Head of caudate nucleus (tissue), 42 donors: ENCODE measurements around the gene PSMB5.

Source experiments
- DNase-seq, 42 donors: peaks; one replicate each; pipeline versions ENCODE4 v3.0.0 to v3.0.0-alpha.2; 2020 to 2021; ENCODE audit warnings: mixed read lengths in 7 of 42
- intact Hi-C: fragments of 100-400 bp; cut with DNase I; formaldehyde crosslinking; loops from one replicate; pipeline ENCODE4 v1.15.0; 2022

Gene PSMB5

GRCh38 chr14:23063601-23064000, 28.9 kb upstream of the PSMB5 start:
- intact Hi-C loops: no loop called here

GRCh38 chr14:23062002-23062401, 27.3 kb upstream of the PSMB5 start:
- intact Hi-C loops: no loop called here
- DNase-seq: no peak

More at GRCh38 chr14:23063601-23064000, 28.9 kb upstream of the PSMB5 start:
- peak in 1 of 42 donors; percentile 3 for DNase-seq

- intact Hi-C loops: no loop called here
- no peak for DNase-seq
Observed at GRCh38 chr14:23060536-23061260, 26.0 kb upstream of the PSMB5 start.

- intact Hi-C loops: no loop called here
- DNase-seq: peak in 1 of 42 donors; percentile 10
Observed at GRCh38 chr14:23058654-23059504, 24.2 kb upstream of the PSMB5 start.

GRCh38 chr14:23057757-23058653, 23.3 kb upstream of the PSMB5 start:
- peak; percentile 81 to 97 (median 91) for DNase-seq
- intact Hi-C loops: loop anchor here (2.0 kb wide), 1 partner anchor 71 kb away; no protein-coding TSS in a partner anchor

GRCh38 chr14:23056956-23057756, 22.5 kb upstream of the PSMB5 start, which contains the start of gene CDH24:
TSS of gene CDH24 (minus strand) at chr14:23057520. CDS start at chr14:23055733, 1,787 bp downstream.
- peak in 41 of 42 donors; percentile 44 to 88 (median 70) for DNase-seq
- intact Hi-C loops: loop anchor here (2.0 kb wide), 1 partner anchor 70 kb away; no protein-coding TSS in a partner anchor

GRCh38 chr14:23056145-23056955, 21.6 kb upstream of the PSMB5 start:
- peak in 40 of 42 donors; percentile 39 to 83 (median 62) for DNase-seq

GRCh38 chr14:23055621-23056144, 21.0 kb upstream of the PSMB5 start:
- intact Hi-C loops: loop anchor here (2.0 kb wide), 1 partner anchor 69 kb away; no protein-coding TSS in a partner anchor
- peak in 35 of 42 donors; percentile 26 to 86 (median 57) for DNase-seq

More at GRCh38 chr14:23056145-23056955, 21.6 kb upstream of the PSMB5 start:
- intact Hi-C loops: loop anchor here (2.0 kb wide), 1 partner anchor 70 kb away; no protein-coding TSS in a partner anchor

GRCh38 chr14:23055147-23055550, 20.4 kb upstream of the PSMB5 start:
- DNase-seq: peak in 1 of 42 donors; percentile 4
- intact Hi-C loops: no loop called here

- intact Hi-C loops: no loop called here
- DNase-seq: peak in 26 of 42 donors; percentile 29 to 74 (median 50)
Observed at GRCh38 chr14:23054000-23054811, 19.5 kb upstream of the PSMB5 start.

- no peak for DNase-seq
- intact Hi-C loops: no loop called here
Observed at GRCh38 chr14:23053426-23053825, 18.7 kb upstream of the PSMB5 start.

GRCh38 chr14:23052671-23053070, 18.0 kb upstream of the PSMB5 start:
- intact Hi-C loops: no loop called here
- DNase-seq: no peak

GRCh38 chr14:23052182-23052623, 17.5 kb upstream of the PSMB5 start:
- intact Hi-C loops: no loop called here

GRCh38 chr14:23051141-23052057, 16.7 kb upstream of the PSMB5 start:
- intact Hi-C loops: no loop called here
- no peak for DNase-seq

More at GRCh38 chr14:23052182-23052623, 17.5 kb upstream of the PSMB5 start:
- DNase-seq: peak in 25 of 42 donors; percentile 17 to 62 (median 44)

- no peak for DNase-seq
- intact Hi-C loops: no loop called here
Observed at GRCh38 chr14:23049011-23049410, 14.3 kb upstream of the PSMB5 start.
